Pulmonary artery endothelial cell (primary cell): ENCODE data around the gene DYTN. TPM values are rescaled to one million over a fixed set of nuclear protein-coding genes. Genes with fewer than 3 reads are reported as not detected.
"Not testable (repeated sequence)": the region's sequence is repeated elsewhere in the genome, so short reads cannot be mapped to it uniquely, and the experiment has no call there.

Source experiments
- DNase-seq: peaks from one replicate; pipeline ENCODE4 v3.0.0-alpha.2; 2011; ENCODE audit warnings: low read depth, low spot score
- total RNA-seq: library from RNA; depleted of rRNA; stranded (reverse); fragments of >200 nt; gene quantifications from 2 replicates; pipeline ENCODE4 v1.2.3, GENCODE V29; 2014

DYTN gene, protein sequence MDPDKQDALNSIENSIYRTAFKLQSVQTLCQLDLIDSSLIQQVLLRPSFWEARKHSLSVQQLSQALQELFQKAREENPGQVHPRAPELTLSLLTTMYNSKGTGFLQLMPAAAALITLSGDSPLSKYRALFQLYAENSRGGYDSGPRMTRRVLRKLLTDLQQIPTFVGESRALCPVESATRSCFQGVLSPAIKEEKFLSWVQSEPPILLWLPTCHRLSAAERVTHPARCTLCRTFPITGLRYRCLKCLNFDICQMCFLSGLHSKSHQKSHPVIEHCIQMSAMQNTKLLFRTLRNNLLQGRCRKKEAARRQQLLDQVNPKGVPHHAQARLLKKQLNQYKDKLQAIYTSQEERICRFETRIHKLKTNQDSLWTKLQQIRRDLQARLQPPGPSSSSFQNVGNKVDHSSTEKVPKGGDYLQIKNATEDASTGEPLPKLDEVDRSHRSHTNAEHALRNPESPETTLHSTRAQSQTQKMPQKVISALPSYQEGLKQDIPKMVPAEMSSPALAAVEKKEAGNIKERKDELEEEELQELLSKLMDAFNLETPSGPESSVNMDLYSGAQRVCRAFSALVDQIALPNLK
- not detected in 2 replicates for total RNA-seq

DNA sequence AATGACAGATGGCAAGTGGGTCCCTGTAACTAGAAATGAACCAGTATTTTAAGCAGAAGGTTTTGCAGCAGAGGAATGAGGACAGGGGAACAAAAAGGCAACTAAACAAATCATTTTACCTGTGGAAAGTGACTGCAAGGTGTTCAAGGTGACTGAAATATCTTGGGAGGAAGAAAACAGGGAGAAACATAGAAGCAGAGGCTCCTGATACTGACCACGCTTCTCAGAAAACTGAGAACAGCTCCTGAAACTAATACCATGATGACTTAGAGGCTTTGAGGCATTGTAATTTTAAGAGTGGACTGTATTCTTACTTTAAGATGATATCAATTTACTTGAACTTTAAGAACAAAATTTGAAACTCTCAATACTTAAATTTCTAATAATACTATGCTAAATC, at the start of gene DYTN:
Gene DYTN (minus strand): TSS at position 101 of the 400 bp plus-strand sequence. CDS start 117 bp downstream, outside the sequence.
- no peak for DNase-seq

DNA sequence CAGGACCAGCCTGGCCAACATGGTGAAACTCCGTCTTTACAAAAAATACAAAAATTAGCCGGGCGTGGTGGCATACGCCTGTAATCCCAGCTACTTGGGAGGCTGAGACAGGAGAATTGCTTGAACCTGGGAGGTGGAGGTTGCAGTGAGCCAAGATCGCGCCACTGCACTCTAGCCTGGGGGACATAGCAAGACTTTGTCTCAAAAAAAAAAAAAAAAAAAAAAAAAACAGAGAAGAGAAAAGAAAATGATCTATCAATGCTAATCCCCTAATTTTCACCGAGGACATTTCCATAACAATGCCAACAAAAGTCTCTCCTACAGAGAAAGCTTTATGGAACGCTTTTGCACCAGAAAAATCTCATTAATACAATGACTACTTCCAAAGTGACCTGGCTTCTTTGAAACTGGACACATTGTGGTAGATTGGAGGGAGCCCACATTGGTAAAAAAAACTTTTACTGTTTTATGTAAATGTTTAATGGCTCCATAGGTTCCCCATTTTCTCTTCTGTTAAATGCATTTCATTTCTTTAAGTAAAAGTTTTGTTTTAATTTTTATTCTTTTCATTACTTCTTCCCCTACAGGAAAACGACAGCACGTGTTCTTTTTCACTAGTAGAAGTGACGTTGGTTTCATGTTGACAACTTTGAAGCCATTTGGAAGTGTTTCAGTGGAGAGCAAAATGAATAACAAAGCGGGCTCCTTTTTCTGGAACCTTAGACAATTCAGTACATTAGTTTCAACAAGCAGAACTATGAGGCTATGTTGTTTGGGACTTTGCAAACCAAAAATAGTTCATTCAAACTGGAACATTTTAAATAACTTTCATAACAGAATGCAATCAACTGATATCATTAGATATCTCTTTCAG, 48.1 kb upstream of the DYTN start:
- no peak for DNase-seq

DNA sequence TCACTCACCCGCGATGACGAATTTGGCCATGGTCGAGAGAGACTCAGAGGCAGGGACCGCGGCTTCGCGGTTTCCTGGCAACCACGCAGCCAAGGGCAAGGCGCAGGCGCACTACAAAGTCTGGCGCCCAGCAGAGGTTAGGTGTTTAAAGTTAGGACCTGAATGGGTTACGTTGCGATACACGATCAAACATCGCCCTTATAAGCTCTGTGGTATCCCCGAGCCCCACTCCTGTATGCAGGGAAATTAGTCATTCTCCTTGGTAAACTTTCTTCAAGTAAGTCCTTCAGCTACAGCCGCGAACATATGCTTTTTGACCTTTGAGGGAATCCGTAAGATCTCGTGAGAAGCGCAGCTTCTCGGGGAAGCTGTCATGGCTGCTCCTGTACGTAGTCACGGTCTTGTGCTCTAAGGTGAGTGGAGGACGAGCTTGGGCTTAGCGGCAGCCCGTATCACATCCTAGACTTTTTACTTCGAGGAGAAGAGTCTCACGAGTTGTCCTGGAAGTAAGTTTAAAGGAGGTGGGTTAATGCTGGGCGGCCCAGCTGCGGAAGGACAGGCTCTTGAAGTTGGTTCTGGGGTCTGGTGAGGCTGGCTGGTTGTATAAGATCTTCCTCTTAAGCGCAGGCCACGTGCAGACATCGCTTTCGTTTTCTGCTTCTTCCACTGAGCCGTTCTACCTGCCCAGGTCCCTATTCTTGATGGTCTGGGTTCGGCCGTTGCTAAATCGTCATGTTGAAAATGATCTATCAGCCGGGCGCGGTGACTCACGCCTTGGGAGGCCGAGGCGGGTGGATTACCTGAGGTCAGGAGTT, 47.3 kb upstream of the DYTN start, which contains the start of the genes FASTKD2 and MDH1B:
Gene FASTKD2 (plus strand): TSS at position 365 of the 815 bp plus-strand sequence. CDS start 1,088 bp downstream, outside the sequence.
Gene MDH1B (minus strand): TSS at position 87 of the 815 bp plus-strand sequence. CDS start 57 bp downstream, at position 30.
- DNase-seq = peak; percentile 84

DNA sequence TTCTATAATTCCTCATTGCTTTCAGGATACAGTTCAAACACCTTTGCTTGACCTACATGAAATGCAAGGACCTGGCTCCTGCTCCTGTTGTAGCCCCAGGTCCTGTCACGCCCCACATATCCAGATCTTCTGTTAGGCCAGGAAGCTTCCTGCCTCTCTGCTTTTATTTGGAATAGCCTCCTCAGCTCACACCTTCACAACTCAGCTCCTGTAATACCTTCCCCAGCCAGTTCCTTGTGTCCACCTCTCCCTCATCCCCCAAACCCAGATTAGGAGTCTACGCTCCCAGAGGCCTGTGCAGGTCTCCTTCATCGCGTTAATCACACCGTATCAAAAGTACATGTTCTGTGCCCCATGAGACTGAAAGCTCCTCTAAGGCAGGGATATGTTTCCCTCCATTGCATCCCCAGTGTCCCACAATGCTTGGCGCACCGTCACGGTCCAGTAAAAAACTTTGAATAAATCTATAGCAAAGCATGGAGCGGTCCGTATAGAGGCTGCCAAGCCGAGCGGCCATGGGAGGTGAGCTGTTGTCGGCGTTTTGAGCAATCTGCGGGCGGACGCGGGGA, 46.6 kb upstream of the DYTN start:
- no peak for DNase-seq

DNA sequence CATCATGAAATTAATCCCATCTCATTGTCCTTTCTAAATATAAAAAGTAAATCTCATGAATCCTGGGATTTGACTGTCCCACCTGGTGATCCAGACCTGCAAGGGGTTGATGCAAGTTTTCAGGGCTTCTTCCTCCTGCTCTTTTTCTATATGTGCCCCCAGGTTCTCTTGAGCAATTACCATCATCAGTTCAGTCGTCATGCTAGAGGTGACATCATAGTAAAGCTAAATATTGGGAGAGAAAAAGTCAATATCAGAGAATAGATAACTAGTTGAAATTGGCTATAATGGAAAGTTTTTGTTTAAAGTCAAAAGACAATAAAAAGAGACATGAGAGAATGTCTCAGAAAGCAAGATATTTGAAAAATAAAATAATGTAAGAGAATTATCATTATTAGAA, 38.6 kb upstream of the DYTN start:
- DNase-seq = no peak

DNA sequence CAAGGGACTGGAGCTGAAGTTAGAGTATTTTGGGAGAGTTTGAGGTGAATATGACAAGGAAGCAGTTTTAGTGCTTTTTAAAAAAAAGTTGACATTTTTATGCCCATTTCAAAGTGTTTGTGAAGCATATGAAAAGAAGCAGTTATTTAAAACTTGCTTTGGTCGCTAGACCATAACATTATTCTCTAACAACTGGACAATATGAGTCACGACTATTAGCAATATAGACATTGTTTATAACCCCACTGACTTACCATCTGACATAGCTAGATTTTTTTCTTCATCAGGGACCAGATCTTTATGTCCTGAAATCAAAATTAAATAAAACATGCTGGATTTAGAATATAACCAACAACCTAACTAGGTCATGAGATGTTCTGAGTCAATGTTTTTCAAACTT, 22.6 kb upstream of the DYTN start:
- no peak for DNase-seq

DNA sequence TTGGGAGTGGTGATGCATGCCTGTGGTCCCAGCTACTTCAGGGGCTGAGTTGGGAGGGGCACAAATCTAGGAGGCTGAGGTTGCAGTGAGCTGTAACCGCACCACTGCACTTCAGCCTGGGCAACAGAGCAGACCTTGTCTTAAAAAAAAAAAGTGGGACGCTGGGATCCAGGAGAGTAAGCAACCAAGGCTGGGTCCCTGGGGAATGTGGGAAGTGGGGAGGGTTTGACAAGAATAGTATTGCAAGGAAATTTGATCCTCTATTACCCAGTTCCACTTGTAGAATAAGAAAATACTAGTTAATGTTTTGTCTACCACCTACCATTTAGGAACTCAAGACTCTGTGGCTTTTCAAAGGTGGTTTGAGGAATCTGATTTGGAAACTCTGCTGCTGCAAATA, 21.1 kb upstream of the DYTN start:
- no peak for DNase-seq

DNA sequence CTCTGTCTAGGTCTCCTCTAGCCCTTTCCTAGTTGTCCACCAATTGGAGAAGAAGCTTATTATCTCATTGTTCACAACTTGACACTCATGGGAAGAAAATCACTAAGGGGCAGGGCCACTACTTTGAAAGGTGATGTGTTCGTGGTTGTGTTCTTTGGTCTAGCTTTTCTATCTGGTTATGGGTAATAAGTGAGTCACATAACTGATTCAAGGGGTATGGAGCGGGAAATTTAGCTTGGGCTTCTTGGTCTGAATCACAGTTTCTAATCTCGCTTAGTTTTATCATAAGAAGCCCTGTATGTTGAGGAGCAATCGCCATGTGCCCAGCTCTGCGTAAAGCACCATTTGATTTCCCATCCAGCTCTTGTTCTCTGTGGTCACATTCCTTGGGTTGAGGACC, 18.7 kb upstream of the DYTN start:
- DNase-seq = no peak

DNA sequence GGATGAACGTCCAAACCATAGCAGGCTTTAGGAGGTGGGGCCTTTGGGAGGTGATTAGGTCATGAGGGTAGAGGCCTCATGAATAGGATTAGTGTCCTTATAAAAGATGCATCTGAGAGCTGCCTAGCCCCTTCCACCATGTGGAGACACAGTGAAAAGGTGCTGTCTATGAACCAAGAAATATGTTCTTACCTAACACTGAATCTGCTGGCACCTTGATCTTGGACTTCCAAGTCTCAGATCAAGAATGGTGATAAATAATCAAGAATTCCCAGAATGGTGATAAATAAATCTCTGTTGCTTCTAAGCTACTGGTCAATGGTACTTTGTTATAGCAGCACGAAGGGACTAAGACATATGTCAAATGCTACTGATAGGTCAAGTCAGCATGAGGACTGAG, 15.1 kb upstream of the DYTN start:
- no peak for DNase-seq

DNA sequence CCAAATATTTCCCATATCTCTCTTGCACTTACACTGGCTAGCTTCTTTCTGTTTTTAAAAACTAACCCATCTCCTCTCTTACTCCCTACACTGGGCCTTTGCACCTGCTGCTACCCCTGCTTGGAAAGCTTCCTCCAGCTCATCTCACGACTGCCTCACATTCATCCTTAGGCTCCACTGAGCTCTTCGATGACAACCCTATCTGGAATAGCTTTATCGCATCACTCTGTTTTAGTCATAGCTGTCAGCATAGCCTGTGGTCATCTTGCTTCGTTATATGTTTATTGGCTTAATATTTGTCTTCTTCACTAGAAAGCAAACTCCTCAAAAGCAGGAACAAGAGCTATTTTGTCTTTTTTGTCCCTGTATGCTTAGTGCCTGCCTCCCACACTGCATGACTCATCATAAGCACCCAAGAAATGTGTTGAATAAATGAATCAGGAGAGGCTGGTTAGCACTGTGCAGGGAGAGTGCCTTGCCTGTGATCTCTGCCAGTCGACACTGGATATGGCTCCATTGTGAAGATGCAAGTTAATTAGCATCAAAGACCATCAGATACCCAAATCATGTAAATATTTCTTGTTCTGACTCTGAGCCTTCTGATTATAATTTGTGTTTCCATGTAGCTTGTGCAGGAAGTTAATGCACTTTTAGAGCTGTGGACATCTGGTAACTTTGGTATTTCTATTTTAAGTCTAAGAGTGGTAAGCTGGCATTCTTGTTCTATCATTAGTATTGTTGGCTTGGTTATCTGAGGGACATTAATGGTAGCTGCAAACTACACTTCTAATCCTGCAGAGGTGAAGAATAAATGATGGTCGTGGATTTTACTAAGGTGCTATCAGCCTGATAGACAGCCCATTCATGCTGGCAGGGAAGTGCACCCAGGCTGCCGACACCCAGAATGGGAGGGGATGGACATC, 10.3 kb upstream of the DYTN start:
- DNase-seq = no peak

DNA sequence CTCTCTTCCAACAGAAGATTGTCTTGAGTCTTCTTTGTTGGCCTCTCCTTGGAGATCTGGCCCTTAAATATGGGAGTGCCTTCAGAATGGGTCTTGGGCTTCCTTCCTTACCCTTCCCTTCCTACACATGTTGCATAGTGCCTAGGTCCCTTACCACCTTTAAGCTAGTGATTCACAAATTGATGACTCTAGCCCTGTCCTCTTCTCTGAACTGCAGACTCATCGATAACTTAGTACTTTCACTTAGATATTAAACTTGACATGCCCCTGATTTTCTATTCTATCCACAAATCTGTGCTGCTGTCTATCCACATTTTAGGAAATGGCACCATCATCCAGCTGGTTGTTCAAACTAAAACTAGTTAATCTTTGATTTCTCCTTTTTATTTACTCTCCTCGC, 9.1 kb upstream of the DYTN start:
- DNase-seq = no peak

DNA sequence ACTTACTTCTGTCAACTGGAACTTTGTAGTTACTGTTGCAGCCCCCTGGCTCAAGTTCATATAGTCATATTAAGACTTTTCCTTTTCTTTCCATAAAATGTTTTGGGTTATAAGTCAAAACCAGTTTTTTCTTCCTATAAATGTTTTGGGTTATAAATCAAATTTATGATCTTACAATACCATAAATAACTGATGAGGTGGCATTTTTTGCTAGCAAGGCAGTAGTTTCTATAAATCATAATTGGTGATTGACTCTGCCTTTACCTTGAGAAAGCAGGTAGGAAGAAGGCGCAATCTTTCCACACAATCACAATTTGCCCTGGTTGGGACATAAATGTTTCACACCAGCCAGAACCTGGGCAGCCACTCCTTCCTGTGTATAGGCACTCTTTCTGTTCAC, 5.1 kb upstream of the DYTN start:
- DNase-seq = no peak

DNA sequence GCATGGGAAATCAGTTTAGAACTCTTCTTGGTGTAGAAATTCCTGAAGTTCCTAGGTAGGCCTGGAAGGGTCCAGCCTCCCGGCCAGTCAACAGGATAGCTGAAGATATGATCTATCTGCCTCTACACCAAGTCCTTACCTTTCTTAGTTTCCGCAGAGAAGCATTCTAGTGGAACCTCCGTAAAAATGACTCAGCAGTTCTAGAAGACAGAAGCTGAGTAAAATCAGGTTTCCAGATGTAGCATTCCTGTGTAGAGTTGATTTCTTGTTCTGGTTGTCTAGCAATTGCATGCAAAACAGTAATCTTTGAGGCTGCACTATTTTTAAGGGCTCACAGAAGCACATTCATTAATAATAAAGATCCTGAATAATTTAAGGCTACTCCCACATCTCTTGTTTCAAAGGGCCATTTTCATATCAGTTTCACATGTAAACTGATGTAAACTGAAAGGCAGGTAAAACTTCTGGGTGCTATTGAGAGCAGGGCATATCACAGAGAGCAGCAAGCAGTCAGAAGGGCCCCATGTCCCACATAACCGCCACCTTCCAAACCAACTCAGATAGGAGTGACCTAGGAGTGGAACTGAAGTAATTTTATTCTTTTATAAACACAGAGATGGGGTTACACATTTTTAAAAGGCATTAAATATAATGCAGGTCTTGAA, 3.2 kb upstream of the DYTN start:
- no peak for DNase-seq

DNA sequence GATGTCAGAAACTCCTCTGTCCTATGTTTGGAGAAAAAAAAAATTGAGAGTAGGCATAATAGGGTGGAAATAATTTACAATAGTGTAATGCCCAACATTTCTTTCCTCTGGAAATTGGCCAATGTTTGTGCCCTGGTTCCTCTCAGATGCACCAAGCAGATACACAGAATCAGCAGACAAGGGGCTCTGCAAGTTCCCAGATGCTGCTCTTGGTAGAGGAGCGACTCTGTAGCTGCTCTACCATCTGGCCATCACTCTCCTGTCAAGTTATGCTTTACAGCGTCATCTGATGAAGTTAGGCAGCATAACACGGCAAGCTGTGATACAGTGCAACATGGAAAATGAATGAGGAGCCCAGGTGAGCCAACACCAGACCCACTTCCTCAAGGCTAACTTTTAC, 1.6 kb downstream of the DYTN start:
- no peak for DNase-seq

DNA sequence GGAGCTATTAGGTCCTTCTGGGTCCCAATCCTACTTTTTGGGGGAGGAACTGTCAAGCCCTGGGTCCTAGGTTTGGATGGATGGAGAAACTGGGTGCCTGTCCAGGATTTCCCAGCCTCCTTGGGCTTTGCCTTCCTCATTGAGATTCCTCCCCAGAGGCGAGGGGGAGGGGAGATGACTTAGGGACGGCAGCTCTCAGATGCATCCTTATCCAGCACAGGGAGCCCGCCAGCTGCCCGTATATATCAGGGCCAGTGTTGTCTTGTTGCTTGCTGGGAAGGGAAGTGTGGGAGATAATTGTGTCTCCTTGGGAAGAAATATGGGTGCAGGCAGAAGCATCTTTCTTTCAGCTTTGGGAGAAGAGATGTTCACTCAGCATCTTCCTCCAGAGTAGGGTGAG, 3.0 kb downstream of the DYTN start:
- not testable (repeated sequence) for DNase-seq

DNA sequence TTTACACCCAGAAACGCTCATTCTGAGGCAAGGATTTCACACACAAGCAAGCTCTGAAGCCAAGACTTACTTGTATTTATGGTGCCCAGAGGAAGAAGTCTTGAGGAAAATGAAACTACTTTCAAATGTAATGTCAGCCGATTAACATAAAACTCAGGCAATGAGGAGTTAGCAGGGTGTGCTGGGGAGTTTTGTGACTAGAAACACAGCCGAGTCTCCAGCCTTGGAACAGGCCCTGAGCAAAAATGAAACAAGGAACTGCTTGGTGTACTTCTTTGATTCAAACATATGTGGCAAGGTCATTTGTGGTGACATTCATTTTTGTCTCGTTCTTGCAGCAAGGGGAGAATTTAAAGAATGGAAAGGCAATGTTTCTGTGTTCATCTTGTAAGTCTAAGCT, 4.5 kb downstream of the DYTN start:
- no peak for DNase-seq

DNA sequence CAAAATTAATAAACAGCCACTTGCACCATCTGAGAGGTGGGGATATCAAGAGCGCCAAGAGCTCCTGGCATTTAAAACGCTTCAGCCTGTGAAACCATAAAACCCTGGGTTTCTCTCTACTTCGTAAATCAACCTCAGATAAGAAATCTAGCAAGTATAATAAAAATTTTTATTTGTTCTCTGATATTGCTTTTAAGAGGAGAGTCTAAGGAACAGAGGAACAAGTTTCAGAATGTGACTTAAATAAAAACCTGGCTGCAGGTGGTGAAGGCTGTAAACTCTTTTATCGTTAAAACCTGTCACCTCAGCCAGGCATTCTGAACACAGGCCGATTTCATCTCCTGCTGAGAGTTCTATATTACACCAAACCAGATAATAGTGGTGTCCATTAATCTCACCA, 9.9 kb downstream of the DYTN start:
- no peak for DNase-seq

DNA sequence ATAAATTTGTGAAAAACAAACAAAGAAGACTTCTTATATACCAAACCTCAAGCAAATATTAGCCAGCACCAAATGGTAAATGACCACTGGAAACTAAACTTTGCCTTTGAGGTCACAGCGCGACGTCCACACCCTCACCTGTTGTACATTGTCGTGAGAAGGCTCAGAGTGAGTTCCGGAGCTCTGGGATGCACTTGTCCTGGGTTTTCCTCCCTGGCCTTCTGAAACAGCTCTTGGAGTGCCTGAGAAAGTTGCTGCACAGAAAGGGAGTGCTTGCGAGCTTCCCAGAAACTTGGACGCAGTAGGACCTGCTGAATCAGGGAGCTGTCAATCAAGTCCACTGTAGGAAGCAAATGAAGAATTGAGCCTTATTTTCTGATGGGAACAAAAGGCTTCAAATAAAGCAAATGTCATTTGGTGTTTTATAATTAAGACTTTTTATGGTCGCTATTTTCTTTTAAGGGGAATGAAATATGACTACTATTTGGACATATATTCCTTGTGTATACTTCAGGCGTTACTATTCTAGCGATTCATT, 11.0 kb downstream of the DYTN start:
- DNase-seq = no peak
